ENCODE data around the gene GNB5. TPM values are rescaled to one million over a fixed set of nuclear protein-coding genes. Genes with fewer than 3 reads are reported as not detected.

GNB5 gene
- total and polyA plus RNA-seq, 8 donors: 11.3 to 18.9 (median 14.5) TPM

DNA sequence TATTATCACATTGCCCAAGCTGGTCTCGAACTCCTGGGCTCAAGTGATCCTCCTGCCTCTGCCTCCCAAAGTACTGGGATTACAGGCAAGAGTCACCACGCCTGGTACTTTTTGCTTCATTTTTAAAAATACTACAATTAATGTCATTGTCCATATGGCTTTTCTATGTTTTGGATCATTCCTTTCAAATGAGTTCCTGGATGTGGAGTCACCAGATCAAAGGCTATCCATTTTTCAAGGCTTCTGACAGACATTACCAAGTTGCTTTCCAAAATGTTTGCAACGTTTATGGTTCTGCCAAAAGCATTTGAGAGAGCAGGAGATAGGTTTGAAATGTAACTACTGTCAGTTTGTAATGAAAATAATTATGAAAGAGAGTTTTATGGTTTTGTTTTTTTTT is 44.4 kb downstream of the GNB5 start:
- TF ChIP-seq, protein P1, sequence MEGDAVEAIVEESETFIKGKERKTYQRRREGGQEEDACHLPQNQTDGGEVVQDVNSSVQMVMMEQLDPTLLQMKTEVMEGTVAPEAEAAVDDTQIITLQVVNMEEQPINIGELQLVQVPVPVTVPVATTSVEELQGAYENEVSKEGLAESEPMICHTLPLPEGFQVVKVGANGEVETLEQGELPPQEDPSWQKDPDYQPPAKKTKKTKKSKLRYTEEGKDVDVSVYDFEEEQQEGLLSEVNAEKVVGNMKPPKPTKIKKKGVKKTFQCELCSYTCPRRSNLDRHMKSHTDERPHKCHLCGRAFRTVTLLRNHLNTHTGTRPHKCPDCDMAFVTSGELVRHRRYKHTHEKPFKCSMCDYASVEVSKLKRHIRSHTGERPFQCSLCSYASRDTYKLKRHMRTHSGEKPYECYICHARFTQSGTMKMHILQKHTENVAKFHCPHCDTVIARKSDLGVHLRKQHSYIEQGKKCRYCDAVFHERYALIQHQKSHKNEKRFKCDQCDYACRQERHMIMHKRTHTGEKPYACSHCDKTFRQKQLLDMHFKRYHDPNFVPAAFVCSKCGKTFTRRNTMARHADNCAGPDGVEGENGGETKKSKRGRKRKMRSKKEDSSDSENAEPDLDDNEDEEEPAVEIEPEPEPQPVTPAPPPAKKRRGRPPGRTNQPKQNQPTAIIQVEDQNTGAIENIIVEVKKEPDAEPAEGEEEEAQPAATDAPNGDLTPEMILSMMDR (IDR thresholded peaks at IDR 0.05): no peak
- H3K27ac ChIP-seq: no peak overlapping the region
- H3K9me3 ChIP-seq: no peaks in the 10 kb centered on the region
- intact Hi-C loops (cut with DNase I): no loop called here
- no peaks in the 10 kb centered on the region for H3K4me1 ChIP-seq
- no peak overlapping the region for H3K4me3 ChIP-seq
- ATAC-seq (no peak), DNase-seq (no peak)
- H3K36me3 ChIP-seq: peaks cover 0 to 18% of the 10 kb centered on the region in 2 donors
- H3K27me3 ChIP-seq: no peaks in the 10 kb centered on the region

DNA sequence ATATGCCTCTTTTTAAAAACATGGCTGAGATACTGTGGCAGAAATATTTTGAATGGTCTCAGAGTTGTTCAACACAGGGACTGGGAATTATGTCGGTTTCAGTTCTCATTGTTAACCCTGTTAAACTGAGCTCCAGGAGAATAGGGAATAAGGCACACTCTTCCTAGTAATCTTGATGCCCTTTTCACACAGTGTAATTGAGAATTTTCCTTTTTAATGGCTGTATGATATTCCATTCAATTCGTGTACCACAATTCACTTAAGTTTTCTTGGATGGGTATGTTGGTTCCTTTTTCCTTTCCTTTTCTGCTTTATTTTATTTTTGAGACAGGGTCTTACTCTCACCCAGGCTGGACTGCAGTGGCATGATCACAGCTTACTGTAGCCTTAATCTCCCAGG is 44.9 kb downstream of the GNB5 start:
- no peak overlapping the region for H3K27ac ChIP-seq
- H3K27me3 ChIP-seq: no peaks in the 10 kb centered on the region
- ATAC-seq: no peak
- intact Hi-C loops (cut with DNase I): no loop called here
- H3K9me3 ChIP-seq: no peaks in the 10 kb centered on the region
- H3K4me3 ChIP-seq: no peak overlapping the region
- TF ChIP-seq, protein P1 (IDR thresholded peaks at IDR 0.05): no peak
- H3K36me3 ChIP-seq: peaks cover 0 to 18% of the 10 kb centered on the region in 2 donors
- H3K4me1 ChIP-seq: no peaks in the 10 kb centered on the region
- DNase-seq: no peak

DNA sequence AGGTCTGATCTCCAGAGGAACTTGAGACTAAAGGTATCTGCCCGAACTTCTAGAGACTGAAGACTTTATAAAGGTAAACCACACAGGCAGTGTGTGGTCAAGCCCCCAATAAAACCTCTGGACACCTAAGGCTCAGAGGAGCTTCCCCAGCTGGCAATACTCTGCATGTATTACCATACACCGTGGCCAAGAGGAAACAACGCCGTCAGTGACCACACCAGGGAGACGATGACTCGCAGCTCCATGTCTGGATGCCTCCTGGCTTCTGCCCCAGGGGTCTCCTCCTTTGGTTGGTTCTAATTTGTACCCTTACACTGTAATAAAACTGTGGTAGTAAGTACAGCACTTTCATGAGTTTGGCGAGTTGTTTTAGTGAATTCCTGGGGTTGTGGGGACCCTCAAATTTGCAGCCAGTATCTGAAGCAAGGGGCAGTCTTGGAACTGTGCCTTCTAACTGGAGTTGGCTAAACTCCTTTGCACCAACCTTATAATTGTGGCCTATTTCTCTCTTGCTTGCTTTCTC is 46.5 kb downstream of the GNB5 start:
- H3K36me3 ChIP-seq: peaks cover 0 to 24% of the 10 kb centered on the region in 2 donors
- H3K9me3 ChIP-seq: no peaks in the 10 kb centered on the region
- intact Hi-C loops (cut with DNase I): loop anchor here in 1 of 2 donors (5.0 kb wide), 1 partner anchor 162 kb away; no protein-coding TSS in a partner anchor

DNA sequence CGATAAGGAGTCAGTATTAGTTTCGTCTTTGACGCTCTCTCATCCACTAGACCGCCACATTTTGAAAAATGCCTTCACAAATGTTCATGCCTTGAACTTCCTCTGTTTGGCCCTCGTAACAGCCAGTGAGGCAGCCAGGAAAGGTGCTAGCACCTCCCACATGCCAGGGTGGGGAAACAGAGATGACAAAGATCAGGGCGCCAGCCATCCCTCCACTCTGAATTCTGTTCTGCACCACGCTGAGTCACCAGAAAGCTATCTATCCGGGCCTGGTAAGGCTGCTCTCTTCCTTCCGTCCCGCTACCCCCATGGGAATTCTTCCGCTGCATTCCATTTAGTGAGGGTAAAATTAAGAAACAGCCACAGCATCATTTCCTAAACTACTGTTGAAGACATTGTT is 47.3 kb downstream of the GNB5 start:
- Histone ChIP-seq H3K4me1 (peaks cover 0 to 6% of the 10 kb centered on the region in 2 donors), H3K27me3 (no peaks in the 10 kb centered on the region), H3K4me3 (no peak overlapping the region), H3K27ac (no peak overlapping the region), H3K9me3 (no peaks in the 10 kb centered on the region), H3K36me3 (peaks cover 0 to 19% of the 10 kb centered on the region in 2 donors)
- DNase-seq: no peak
- intact Hi-C loops (cut with DNase I): loop anchor here in 1 of 2 donors (5.0 kb wide), 1 partner anchor 162 kb away; no protein-coding TSS in a partner anchor
- TF ChIP-seq, protein P1 (IDR thresholded peaks at IDR 0.05): no peak
- ATAC-seq: no peak

More for the DNA sequence above, 46.5 kb downstream of the GNB5 start:
- DNase-seq (no peak), ATAC-seq (no peak)
- TF ChIP-seq, protein P1 (IDR thresholded peaks at IDR 0.05): no peak
- Histone ChIP-seq H3K4me1 (peaks cover 0 to under 1% of the 10 kb centered on the region in 2 donors), H3K4me3 (no peak overlapping the region), H3K27ac (no peak overlapping the region), H3K27me3 (no peaks in the 10 kb centered on the region)

DNA sequence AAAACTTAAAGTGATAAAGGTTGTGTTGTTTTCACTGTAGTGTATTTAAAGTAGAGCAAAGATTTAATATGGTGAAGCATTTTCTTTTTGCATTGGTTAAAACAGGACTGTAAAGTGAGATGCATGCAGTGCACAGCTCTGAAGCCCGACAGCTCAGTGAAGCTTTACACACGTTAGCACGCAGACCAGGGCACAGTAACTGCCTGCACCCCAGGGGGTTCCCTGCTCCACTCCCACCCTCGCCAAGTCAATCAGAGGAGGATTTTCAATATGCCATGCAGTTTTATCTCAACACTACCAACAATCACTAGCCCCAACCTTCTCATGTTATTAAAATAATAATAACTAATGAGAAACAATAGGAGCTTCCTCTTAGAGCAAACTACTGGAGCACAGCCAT is 50.5 kb downstream of the GNB5 start:
- no peaks in the 10 kb centered on the region for H3K9me3 ChIP-seq
- TF ChIP-seq, protein P1 (IDR thresholded peaks at IDR 0.05): no peak
- H3K4me1 ChIP-seq: peaks cover 0 to 27% of the 10 kb centered on the region in 2 donors
- ATAC-seq (no peak), DNase-seq (no peak)
- no peak overlapping the region for H3K27ac ChIP-seq
- no peaks in the 10 kb centered on the region for H3K27me3 ChIP-seq
- H3K36me3 ChIP-seq: peaks cover 0 to 14% of the 10 kb centered on the region in 2 donors
- intact Hi-C loops (cut with DNase I): loop anchor here in 1 of 2 donors (5.0 kb wide), 1 partner anchor 158 kb away; no protein-coding TSS in a partner anchor
- no peak overlapping the region for H3K4me3 ChIP-seq
